Measurements from ENCODE around the gene PRDM2. TPM values are rescaled to one million over a fixed set of nuclear protein-coding genes. Genes with fewer than 3 reads are reported as not detected.

PRDM2 gene
- total and polyA plus RNA-seq, 4 donors = 16.1 to 52.0 (median 28.5) TPM

DNA sequence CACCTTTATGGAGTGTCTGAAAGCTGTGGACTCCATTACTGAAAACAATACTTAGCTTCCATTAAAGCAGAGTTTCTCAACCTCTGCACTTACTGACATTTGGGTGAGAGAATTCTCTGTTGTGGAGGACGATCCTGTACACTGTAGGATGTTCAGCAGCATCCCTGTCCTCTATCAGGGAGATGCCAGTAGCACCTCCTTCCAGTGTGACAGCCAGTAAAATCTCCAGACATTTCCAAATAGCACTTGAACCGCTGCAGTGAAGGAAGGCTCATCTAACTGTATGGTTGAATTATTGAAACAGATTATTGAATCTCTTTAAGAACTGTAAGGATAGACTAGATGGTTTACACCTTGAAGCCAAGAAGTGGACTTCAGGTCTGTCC lies 3.1 kb downstream of the PRDM2 start:
- ATAC-seq (ENCODE audit: insufficient read depth, low FRiP score) (no peak), DNase-seq (no peak)
- Histone ChIP-seq H3K4me3 (no peak overlapping the region), H3K27ac (ENCODE audit: low read depth in 1 of 2, low read length in 1 of 2) (no peak overlapping the region), H3K27me3 (ENCODE audit: control insufficient read depth in 3 of 3, insufficient read depth in 3 of 3, low read length in 2 of 3) (no peaks in the 10 kb centered on the region), H3K4me1 (ENCODE audit: control insufficient read depth in 5 of 5, insufficient read depth in 5 of 5, low read length in 5 of 5) (peaks cover 0 to 24% (median 3%) of the 10 kb centered on the region in 5 donors), H3K9ac (ENCODE audit: insufficient read depth in 1 of 2, low read length in 2 of 2) (no peak overlapping the region), H3K9me3 (ENCODE audit: control insufficient read depth in 4 of 4, insufficient read depth in 3 of 4, low read length in 3 of 4) (no peaks in the 10 kb centered on the region), H3K36me3 (ENCODE audit: control insufficient read depth in 4 of 4, insufficient read depth in 4 of 4, low read length in 4 of 4) (no peaks in the 10 kb centered on the region)
- WGBS, 2 donors = 75 to 81% methylated on average over 2 of the region's 2 CpGs
- TF ChIP-seq, protein P1, sequence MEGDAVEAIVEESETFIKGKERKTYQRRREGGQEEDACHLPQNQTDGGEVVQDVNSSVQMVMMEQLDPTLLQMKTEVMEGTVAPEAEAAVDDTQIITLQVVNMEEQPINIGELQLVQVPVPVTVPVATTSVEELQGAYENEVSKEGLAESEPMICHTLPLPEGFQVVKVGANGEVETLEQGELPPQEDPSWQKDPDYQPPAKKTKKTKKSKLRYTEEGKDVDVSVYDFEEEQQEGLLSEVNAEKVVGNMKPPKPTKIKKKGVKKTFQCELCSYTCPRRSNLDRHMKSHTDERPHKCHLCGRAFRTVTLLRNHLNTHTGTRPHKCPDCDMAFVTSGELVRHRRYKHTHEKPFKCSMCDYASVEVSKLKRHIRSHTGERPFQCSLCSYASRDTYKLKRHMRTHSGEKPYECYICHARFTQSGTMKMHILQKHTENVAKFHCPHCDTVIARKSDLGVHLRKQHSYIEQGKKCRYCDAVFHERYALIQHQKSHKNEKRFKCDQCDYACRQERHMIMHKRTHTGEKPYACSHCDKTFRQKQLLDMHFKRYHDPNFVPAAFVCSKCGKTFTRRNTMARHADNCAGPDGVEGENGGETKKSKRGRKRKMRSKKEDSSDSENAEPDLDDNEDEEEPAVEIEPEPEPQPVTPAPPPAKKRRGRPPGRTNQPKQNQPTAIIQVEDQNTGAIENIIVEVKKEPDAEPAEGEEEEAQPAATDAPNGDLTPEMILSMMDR (IDR thresholded peaks at IDR 0.05; ENCODE audit: control extremely low read depth, extremely low read depth) = no peak

DNA sequence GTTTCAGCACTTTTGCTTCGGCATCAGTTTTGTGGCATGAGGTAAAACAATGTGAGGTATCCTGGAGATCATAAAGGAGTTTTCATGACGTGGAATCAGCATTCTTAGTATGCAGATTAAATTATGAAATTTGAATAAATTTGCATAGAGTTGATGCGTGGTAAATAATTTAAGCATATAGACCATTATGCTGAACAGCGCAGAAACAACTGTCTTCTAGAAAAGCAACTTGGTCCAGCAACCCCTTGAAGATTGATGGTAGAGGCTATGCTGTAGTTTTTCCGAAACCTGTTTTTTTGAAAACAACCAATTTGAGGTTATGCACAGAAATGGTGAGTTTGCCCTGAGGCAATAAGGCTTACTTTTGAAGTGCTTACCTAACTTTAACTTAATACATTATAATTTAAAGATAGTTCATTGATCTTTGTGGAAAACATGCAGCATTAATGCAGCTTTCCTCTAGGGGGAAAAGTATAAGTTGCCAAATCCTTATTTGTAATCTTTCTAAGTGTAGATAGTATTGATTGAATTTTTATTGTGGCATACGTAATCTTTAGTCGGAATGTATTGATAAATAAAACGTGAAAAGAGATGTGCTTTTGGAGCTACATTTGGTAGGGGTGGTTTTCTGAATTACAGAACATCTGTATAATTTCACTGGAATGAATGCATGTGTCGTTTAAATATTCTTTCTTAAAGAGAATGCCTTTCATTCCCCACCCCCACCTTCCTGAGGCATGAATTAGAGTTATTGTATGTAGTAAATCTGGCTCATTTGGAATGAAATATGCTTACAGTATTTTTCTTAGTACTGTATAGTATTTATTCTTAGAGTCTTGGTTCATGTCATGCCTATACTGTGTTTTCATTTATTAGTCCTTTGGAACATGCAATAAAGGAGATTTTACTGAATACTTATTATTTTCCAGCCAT lies 3.8 kb downstream of the PRDM2 start:
- Histone ChIP-seq H3K27ac (ENCODE audit: low read depth in 1 of 2, low read length in 1 of 2) (no peak overlapping the region), H3K4me1 (ENCODE audit: control insufficient read depth in 5 of 5, insufficient read depth in 5 of 5, low read length in 5 of 5) (peaks cover 0 to 24% (median 3%) of the 10 kb centered on the region in 5 donors), H3K27me3 (ENCODE audit: control insufficient read depth in 3 of 3, insufficient read depth in 3 of 3, low read length in 2 of 3) (no peaks in the 10 kb centered on the region), H3K4me3 (no peak overlapping the region), H3K36me3 (ENCODE audit: control insufficient read depth in 4 of 4, insufficient read depth in 4 of 4, low read length in 4 of 4) (no peaks in the 10 kb centered on the region), H3K9ac (ENCODE audit: insufficient read depth in 1 of 2, low read length in 2 of 2) (no peak overlapping the region), H3K9me3 (ENCODE audit: control insufficient read depth in 4 of 4, insufficient read depth in 3 of 4, low read length in 3 of 4) (no peaks in the 10 kb centered on the region)
- 92 to 93% methylated on average over 9 of the region's 9 CpGs for WGBS, 2 donors
- TF ChIP-seq, protein P1 (IDR thresholded peaks at IDR 0.05; ENCODE audit: control extremely low read depth, extremely low read depth) = no peak
- no peak for ATAC-seq (ENCODE audit: insufficient read depth, low FRiP score)
- DNase-seq = no peak

DNA sequence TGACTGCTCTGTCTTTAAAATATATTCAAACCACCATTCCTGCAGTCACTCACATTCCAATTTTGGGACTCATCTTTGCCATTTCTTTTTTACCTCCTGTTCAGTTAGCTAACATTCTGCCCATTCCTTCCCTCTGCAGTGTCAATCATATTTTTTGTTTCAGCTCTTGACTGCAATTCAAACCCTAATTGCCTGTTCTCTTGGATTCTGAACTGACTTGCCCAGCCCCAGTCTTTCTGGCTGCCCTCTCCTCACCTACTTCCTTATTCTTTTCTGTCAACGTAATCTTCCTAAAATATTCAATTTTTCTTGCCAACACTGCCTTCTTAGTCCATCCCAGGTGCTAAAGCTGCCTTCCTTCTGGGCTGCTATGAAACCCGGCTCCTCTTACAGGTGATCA lies 6.1 kb downstream of the PRDM2 start:
- H3K27me3 ChIP-seq (ENCODE audit: control insufficient read depth in 3 of 3, insufficient read depth in 3 of 3, low read length in 2 of 3) = no peaks in the 10 kb centered on the region
- peaks cover 0 to 24% (median 0%) of the 10 kb centered on the region in 5 donors for H3K4me1 ChIP-seq (ENCODE audit: control insufficient read depth in 5 of 5, insufficient read depth in 5 of 5, low read length in 5 of 5)
- no peak for DNase-seq
- H3K27ac ChIP-seq (ENCODE audit: low read depth in 1 of 2, low read length in 1 of 2) = no peak overlapping the region
- no peak for ATAC-seq (ENCODE audit: insufficient read depth, low FRiP score)
- TF ChIP-seq, protein P1 (IDR thresholded peaks at IDR 0.05; ENCODE audit: control extremely low read depth, extremely low read depth) = no peak
- 40 to 69% methylated on average over 2 of the region's 2 CpGs for WGBS, 2 donors
- no peak overlapping the region for H3K9ac ChIP-seq (ENCODE audit: insufficient read depth in 1 of 2, low read length in 2 of 2)
- no peaks in the 10 kb centered on the region for H3K9me3 ChIP-seq (ENCODE audit: control insufficient read depth in 4 of 4, insufficient read depth in 3 of 4, low read length in 3 of 4)
- H3K36me3 ChIP-seq (ENCODE audit: control insufficient read depth in 4 of 4, insufficient read depth in 4 of 4, low read length in 4 of 4) = no peaks in the 10 kb centered on the region
- H3K4me3 ChIP-seq = no peak overlapping the region
